Gastroesophageal sphincter (tissue), 3 donors: Measurements from ENCODE around the gene DUS4L.

Experiments used
- EP300 ChIP-seq: sonication (generic); formaldehyde crosslinking; IDR thresholded peaks from one replicate; pipeline ENCODE4 v1.6.1; 2017; ENCODE audit warnings: antibody characterized with exemption, mild to moderate bottlenecking
- POLR2A ChIP-seq, 2 donors: fragments of 450-650 bp; IDR thresholded peaks; one replicate each; pipeline ENCODE4 v1.6.1; 2017; ENCODE audit warnings: antibody characterized with exemption in 2 of 2, mild to moderate bottlenecking in 2 of 2, moderate library complexity in 1 of 2
- POLR2AphosphoS5 ChIP-seq: sonication (generic); formaldehyde crosslinking; IDR thresholded peaks from one replicate; pipeline ENCODE4 v1.6.1; 2017; ENCODE audit warnings: antibody characterized with exemption
- TF ChIP-seq, protein P1 (sequence below), 4 experiments: fragments of 200-600 bp in 2 of 4; fragments of 450-650 bp in 2 of 4; sonication (generic) in 1 of 4; IDR thresholded peaks; one replicate each; pipeline ENCODE4 v1.5.1; 2017 to 2019; ENCODE audit warnings: antibody characterized with exemption in 4 of 4, mild to moderate bottlenecking in 2 of 4, moderate library complexity in 2 of 4

DNA sequence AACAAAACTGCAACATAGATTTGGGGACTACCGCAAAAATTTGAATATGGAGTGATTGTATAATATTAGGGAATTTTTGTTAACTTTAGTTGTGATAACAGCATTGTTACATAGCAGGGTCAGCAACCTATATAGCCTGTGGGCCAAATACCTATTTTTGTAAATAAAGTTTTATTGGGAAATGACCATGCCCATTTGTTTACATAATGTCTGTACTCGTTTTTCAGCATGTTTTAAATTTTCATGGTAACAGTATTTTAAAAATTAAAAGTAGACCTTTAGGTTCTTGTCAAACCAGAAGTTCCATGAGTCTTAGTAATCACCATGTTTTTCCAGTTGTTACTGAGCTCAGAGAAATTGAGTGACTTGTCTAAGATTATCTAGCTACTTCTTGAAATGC, 20.9 kb downstream of the DUS4L start:
- TF ChIP-seq, protein P1, sequence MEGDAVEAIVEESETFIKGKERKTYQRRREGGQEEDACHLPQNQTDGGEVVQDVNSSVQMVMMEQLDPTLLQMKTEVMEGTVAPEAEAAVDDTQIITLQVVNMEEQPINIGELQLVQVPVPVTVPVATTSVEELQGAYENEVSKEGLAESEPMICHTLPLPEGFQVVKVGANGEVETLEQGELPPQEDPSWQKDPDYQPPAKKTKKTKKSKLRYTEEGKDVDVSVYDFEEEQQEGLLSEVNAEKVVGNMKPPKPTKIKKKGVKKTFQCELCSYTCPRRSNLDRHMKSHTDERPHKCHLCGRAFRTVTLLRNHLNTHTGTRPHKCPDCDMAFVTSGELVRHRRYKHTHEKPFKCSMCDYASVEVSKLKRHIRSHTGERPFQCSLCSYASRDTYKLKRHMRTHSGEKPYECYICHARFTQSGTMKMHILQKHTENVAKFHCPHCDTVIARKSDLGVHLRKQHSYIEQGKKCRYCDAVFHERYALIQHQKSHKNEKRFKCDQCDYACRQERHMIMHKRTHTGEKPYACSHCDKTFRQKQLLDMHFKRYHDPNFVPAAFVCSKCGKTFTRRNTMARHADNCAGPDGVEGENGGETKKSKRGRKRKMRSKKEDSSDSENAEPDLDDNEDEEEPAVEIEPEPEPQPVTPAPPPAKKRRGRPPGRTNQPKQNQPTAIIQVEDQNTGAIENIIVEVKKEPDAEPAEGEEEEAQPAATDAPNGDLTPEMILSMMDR (IDR thresholded peaks at IDR 0.05): no peak
- no peak for TF ChIP-seq POLR2A (IDR thresholded peaks at IDR 0.05)
- no peak for TF ChIP-seq EP300
- TF ChIP-seq POLR2AphosphoS5: no peak
